VCaP (cell line): ENCODE measurements around the gene SPAG4.

Experiments used
- H3K27ac ChIP-seq: fragments of 450-650 bp; 2 replicates; pipeline ENCODE4 v1.5.1; 2017
- TF ChIP-seq, protein P1 (sequence below): fragments of 450-650 bp; conservative IDR thresholded peaks from 2 replicates; pipeline ENCODE4 v1.5.1; 2017; ENCODE audit warnings: mild to moderate bottlenecking, moderate library complexity

SPAG4 gene

GRCh38 chr20:35618263-35619131, 2.9 kb downstream of the SPAG4 start:
- TF ChIP-seq, protein P1, sequence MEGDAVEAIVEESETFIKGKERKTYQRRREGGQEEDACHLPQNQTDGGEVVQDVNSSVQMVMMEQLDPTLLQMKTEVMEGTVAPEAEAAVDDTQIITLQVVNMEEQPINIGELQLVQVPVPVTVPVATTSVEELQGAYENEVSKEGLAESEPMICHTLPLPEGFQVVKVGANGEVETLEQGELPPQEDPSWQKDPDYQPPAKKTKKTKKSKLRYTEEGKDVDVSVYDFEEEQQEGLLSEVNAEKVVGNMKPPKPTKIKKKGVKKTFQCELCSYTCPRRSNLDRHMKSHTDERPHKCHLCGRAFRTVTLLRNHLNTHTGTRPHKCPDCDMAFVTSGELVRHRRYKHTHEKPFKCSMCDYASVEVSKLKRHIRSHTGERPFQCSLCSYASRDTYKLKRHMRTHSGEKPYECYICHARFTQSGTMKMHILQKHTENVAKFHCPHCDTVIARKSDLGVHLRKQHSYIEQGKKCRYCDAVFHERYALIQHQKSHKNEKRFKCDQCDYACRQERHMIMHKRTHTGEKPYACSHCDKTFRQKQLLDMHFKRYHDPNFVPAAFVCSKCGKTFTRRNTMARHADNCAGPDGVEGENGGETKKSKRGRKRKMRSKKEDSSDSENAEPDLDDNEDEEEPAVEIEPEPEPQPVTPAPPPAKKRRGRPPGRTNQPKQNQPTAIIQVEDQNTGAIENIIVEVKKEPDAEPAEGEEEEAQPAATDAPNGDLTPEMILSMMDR, result no peak
- peak overlapping the region; percentile 83 for H3K27ac ChIP-seq

DNA sequence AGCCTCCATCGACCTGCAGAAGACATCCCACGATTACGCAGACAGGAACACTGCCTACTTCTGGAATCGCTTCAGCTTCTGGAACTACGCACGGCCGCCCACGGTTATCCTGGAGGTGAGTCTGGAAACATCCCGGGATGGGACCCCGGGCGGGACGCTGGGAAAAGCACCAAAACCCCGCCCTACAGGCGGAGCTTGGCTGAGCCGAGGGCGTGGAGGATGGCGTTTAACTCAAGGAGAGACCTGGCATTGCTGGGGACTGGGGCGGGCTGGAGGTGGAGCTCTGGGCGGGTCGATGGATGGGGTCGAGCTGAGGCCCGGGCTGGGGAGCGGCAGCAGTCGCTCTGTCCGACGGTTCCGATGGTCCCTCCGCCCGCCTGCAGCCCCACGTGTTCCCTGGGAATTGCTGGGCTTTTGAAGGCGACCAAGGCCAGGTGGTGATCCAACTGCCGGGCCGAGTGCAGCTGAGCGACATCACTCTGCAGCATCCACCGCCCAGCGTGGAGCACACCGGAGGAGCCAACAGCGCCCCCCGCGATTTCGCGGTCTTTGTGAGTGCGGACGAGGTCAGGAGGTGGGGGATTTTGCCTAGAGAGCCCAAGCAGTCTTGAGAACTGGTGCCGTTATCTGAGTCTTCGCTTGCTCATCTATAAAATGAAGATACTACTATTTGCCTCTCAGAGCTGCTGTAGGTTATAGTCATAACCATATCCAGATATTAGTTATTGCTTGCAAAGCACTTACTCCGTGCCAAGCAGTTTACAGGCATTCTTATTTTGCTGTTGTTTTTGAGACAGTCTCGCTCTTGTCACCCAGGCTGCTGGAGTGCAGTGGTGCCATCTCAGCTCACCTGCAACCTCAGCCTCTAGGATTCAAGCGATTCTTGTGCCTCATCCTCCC, 3.8 kb downstream of the SPAG4 start:
- TF ChIP-seq, protein P1, result peak; percentile 76
- peak overlapping the region; percentile 83 for H3K27ac ChIP-seq

DNA sequence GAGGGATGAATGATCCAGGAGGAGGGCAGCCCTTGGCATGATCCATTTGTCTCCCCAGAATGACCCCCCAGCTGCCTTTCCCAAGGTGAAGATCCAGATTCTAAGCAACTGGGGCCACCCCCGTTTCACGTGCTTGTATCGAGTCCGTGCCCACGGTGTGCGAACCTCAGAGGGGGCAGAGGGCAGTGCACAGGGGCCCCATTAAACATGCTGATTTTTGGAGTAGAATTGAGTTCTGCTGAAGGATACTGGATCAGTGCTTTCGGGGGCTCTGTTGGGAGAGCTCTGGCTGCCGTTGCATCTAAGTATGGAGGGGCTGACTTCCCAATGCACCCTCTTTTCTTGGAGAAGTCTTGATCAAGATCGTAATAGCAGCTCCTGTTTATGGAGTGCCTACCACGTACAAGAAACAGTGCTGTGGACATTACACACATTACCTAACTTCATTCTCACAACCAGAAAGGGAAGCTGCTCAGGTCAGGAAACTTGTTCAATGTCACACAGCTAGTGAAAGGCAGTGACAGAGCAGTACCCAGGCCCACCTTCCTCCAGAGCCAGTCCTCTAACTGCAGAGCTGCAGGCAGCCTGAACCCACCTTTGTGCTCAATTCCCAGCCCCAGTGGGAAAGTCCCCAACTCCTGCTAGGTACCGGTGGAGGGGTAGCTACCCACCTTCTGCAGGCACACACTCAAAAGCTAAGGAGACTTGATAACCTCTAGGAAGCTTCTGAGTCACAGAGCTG, 5.4 kb downstream of the SPAG4 start:
- 0 out of 2 replicates have a peak overlapping the region, but pooled peaks have one; percentile 5 for H3K27ac ChIP-seq
- TF ChIP-seq, protein P1, result no peak

- TF ChIP-seq, protein P1, result 0 out of 2 replicates have a peak, but pooled peaks have one; percentile 19
- H3K27ac ChIP-seq, result 0 out of 2 replicates have a peak overlapping the region, but pooled peaks have one; percentile 5
These were observed 5.9 kb downstream of the SPAG4 start for GRCh38 chr20:35621560-35621946.

DNA sequence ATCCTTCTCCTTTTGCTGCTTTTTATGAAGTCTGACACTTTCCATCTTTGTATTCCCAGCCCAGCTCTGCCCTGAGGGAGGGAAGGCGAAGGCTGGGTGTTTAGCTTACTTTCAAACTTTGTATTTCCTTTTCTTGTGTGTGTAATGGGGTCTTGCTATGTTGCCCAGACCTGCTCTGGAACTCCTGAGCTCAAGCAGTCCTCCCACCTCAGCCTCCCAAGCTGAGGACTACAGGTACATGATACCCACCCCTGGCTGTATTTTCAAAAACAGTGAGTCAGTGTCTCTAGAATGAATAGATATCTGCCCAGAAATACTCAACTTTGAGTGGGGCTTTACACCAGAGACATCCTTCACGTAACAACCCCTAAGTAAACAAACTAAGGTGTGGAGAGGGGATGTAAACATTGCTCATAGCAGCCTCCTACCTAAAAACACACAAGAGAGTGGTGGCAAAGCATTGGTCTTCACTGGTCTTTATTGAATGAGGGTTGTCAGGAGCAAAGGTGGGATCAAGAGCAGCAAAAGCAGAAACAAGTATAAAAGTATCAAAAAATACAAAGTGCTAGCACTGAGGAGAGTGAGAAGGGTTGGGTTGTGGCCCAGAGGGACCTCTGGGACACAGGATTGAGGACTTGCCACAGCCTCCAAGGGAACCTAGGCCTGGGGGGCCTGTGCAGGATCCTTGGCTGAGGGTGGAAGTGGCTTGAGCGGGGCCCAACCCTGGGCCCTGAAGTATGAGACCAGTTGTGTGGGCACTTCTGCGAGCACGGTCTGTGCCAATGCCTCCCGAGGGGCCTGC, 10.2 kb downstream of the SPAG4 start:
- no peak overlapping the region for H3K27ac ChIP-seq
- TF ChIP-seq, protein P1, result no peak

DNA sequence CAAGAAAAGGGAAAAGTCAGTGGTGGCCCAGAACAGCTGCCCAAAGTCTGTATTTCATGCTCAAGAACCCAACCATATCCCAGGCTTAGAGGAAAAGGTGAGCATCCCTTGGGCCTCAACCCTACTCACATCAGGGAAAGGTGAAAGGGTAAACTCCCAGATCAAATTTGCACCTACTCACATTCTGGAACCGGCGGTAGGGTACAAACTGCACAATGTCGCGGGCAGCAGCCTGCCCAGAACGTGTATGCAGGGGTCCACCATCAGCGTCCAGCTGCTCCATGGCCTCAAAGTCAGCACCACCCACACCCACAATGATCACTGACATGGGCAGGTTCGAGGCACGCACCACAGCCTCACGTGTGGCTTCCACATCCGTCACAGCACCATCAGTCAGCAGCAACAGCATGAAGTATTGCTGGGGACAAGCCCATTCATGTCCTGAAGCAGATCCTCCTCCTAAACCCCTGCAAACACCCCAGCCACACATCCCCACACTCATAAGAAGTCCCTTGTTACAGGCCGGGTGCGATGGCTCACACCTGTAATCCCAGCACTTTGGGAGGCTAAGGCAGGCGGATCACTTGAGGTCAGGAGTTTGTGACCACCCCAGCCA, 10.9 kb downstream of the SPAG4 start:
- no peak overlapping the region for H3K27ac ChIP-seq

More for the DNA sequence above, 10.9 kb downstream of the SPAG4 start:
- TF ChIP-seq, protein P1, result no peak
